H1 (cell line): Measurements from ENCODE around the gene ZNF24. TPM values are rescaled to one million over a fixed set of nuclear protein-coding genes. Genes with fewer than 3 reads are reported as not detected.
A peak's percentile ranks its signal among the peaks of the same experiment; 100 is the strongest.

Source experiments
- BACH1 ChIP-seq: IDR thresholded peaks from 2 replicates; pipeline ENCODE4 v1.6.1; 2012; ENCODE audit warnings: low read length, improper control_type of control experiment
- JUND ChIP-seq: IDR thresholded peaks from 2 replicates; pipeline ENCODE4 v1.6.1; 2011; ENCODE audit warnings: mild to moderate bottlenecking, improper control_type of control experiment, low read length
- KDM1A ChIP-seq: fragments of 200-600, 300-600 bp; sonication (generic); IDR thresholded peaks from 2 replicates; pipeline ENCODE4 v1.7.1; 2016; ENCODE audit warnings: mild to moderate bottlenecking, low read length, borderline replicate concordance
- KDM5A ChIP-seq: fragments of 200-600 bp; IDR thresholded peaks from 2 replicates; pipeline ENCODE4 v1.7.1; 2012; ENCODE audit warnings: mild to moderate bottlenecking, low read length, inconsistent platforms, mixed read lengths
- SAP30 ChIP-seq: fragments of 300-600 bp; sonication (generic); IDR thresholded peaks from 2 replicates; pipeline ENCODE4 v1.7.1; 2012; ENCODE audit warnings: low read length, moderate library complexity, mild to moderate bottlenecking, inconsistent platforms; ENCODE audit not compliant: insufficient read depth, insufficient replicate concordance
- SP2 ChIP-seq: IDR thresholded peaks from 2 replicates; pipeline ENCODE4 v1.6.1; 2012; ENCODE audit warnings: mild to moderate bottlenecking, low read length, inconsistent platforms
- SUZ12 ChIP-seq: fragments of 200-600 bp; sonication (generic); IDR thresholded peaks from 2 replicates; pipeline ENCODE4 v1.6.1; 2012; ENCODE audit warnings: mild to moderate bottlenecking, inconsistent platforms, low read length, moderate library complexity, mixed read lengths
- TAF1 ChIP-seq: IDR thresholded peaks from 2 replicates; pipeline ENCODE4 v1.6.1; 2011; ENCODE audit warnings: mild to moderate bottlenecking, low read depth, low read length
- TCF12 ChIP-seq: IDR thresholded peaks from 2 replicates; pipeline ENCODE4 v1.6.1; 2011; ENCODE audit warnings: low read depth, mild to moderate bottlenecking, low read length
- TEAD4 ChIP-seq: IDR thresholded peaks from 2 replicates; pipeline ENCODE4 v1.6.1; 2012; ENCODE audit warnings: low read depth, low read length, inconsistent platforms, mixed read lengths
- polyA plus RNA-seq, 7 experiments: library from polyadenylated mRNA; depleted of rRNA in 3 of 7; stranded (reverse) in 5 of 7; unstranded in 2 of 7; fragments of >200 nt in 5 of 7; fragments of 200-250 nt in 2 of 7; gene quantifications; 1 replicate in 5 of 7; 2 replicates in 1 of 7; 4 replicates in 1 of 7; pipeline versions ENCODE4 v1.2.1 to v1.2.3, GENCODE V29; 2011 to 2013; ENCODE audit warnings: missing spikeins in 2 of 7, mixed read lengths in 2 of 7
- total RNA-seq: library from RNA; stranded (reverse); fragmentation: NEBNext Ultra II Directional; extraction: Animal tissue kit (Norgen Biotek cat#: 25700); gene quantifications from 2 replicates; pipeline ENCODE4 v1.2.1, GENCODE V29; 2021
- TF ChIP-seq, protein P1 (sequence below): fragments of 300-600 bp; sonication (generic); IDR thresholded peaks from 2 replicates; pipeline ENCODE4 v1.7.1; 2012; ENCODE audit warnings: low read length, moderate library complexity, mild to moderate bottlenecking, inconsistent platforms; ENCODE audit not compliant: insufficient replicate concordance

ZNF24 gene
- total and polyA plus RNA-seq, 2 of the 8 experiments (the other 6 are each of a cell fraction or from before 2014, with no cell fraction given) = 12.5 to 56.9 TPM

DNA sequence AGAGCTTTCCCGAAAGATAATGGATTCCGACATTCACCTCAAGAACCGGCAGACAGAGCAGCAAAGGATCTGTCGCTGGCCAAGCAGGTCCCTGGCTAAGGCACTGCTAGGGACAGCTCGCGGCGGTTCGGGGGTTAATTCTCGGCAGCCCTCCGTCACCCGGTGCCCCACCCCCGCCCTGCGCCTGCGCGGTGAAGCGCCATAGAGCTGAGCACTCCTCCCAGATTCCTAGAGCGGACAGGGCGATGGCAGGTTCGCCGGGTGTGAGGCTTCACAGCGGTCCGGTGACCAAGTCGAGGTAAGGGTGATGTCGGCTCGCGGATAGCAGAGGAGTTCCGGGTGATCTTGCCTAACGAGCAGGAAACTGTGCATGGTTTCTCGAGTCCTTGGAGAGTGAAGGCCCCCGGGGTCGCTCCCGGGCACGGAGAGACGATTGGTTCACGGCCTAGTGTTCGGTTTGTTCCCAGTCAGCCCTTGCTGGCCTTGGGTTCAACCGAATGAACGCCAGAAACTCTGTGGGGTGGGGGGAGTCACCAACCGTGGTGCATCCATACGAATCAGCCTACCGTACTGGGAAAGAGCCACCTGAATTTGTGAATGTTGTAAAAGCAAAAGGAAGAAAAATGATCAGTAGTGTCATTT is 54.0 kb downstream of the ZNF24 start, which contains the start of gene ZSCAN30 (continued):
- TF ChIP-seq, protein P1, sequence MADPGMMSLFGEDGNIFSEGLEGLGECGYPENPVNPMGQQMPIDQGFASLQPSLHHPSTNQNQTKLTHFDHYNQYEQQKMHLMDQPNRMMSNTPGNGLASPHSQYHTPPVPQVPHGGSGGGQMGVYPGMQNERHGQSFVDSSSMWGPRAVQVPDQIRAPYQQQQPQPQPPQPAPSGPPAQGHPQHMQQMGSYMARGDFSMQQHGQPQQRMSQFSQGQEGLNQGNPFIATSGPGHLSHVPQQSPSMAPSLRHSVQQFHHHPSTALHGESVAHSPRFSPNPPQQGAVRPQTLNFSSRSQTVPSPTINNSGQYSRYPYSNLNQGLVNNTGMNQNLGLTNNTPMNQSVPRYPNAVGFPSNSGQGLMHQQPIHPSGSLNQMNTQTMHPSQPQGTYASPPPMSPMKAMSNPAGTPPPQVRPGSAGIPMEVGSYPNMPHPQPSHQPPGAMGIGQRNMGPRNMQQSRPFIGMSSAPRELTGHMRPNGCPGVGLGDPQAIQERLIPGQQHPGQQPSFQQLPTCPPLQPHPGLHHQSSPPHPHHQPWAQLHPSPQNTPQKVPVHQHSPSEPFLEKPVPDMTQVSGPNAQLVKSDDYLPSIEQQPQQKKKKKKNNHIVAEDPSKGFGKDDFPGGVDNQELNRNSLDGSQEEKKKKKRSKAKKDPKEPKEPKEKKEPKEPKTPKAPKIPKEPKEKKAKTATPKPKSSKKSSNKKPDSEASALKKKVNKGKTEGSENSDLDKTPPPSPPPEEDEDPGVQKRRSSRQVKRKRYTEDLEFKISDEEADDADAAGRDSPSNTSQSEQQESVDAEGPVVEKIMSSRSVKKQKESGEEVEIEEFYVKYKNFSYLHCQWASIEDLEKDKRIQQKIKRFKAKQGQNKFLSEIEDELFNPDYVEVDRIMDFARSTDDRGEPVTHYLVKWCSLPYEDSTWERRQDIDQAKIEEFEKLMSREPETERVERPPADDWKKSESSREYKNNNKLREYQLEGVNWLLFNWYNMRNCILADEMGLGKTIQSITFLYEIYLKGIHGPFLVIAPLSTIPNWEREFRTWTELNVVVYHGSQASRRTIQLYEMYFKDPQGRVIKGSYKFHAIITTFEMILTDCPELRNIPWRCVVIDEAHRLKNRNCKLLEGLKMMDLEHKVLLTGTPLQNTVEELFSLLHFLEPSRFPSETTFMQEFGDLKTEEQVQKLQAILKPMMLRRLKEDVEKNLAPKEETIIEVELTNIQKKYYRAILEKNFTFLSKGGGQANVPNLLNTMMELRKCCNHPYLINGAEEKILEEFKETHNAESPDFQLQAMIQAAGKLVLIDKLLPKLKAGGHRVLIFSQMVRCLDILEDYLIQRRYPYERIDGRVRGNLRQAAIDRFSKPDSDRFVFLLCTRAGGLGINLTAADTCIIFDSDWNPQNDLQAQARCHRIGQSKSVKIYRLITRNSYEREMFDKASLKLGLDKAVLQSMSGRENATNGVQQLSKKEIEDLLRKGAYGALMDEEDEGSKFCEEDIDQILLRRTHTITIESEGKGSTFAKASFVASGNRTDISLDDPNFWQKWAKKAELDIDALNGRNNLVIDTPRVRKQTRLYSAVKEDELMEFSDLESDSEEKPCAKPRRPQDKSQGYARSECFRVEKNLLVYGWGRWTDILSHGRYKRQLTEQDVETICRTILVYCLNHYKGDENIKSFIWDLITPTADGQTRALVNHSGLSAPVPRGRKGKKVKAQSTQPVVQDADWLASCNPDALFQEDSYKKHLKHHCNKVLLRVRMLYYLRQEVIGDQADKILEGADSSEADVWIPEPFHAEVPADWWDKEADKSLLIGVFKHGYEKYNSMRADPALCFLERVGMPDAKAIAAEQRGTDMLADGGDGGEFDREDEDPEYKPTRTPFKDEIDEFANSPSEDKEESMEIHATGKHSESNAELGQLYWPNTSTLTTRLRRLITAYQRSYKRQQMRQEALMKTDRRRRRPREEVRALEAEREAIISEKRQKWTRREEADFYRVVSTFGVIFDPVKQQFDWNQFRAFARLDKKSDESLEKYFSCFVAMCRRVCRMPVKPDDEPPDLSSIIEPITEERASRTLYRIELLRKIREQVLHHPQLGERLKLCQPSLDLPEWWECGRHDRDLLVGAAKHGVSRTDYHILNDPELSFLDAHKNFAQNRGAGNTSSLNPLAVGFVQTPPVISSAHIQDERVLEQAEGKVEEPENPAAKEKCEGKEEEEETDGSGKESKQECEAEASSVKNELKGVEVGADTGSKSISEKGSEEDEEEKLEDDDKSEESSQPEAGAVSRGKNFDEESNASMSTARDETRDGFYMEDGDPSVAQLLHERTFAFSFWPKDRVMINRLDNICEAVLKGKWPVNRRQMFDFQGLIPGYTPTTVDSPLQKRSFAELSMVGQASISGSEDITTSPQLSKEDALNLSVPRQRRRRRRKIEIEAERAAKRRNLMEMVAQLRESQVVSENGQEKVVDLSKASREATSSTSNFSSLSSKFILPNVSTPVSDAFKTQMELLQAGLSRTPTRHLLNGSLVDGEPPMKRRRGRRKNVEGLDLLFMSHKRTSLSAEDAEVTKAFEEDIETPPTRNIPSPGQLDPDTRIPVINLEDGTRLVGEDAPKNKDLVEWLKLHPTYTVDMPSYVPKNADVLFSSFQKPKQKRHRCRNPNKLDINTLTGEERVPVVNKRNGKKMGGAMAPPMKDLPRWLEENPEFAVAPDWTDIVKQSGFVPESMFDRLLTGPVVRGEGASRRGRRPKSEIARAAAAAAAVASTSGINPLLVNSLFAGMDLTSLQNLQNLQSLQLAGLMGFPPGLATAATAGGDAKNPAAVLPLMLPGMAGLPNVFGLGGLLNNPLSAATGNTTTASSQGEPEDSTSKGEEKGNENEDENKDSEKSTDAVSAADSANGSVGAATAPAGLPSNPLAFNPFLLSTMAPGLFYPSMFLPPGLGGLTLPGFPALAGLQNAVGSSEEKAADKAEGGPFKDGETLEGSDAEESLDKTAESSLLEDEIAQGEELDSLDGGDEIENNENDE = no peak
- TF ChIP-seq KDM5A (peak; percentile 82), TCF12 (0 out of 2 replicates have a peak, but pooled peaks have one; percentile 29), TAF1 (peak; percentile 93), SAP30 (no peak), BACH1 (no peak), SP2 (peak; percentile 97), JUND (peak; percentile 40), KDM1A (no peak), SUZ12 (no peak), TEAD4 (peak; percentile 61)
